HG03565 (cell line): Measurements from ENCODE around the gene PRKN.

ENCODE experiments used
- ATAC-seq: cut with Tn5 transposase; IDR thresholded peaks from one replicate; pipeline ENCODE4 v1.9.1; 2021; ENCODE audit warnings: mild to moderate bottlenecking, moderate library complexity; ENCODE audit not compliant: unreplicated experiment

Gene PRKN

GRCh38 chr6:161379834-161380582, 1347.6 kb downstream of the PRKN start:
- ATAC-seq, result no peak

GRCh38 chr6:161378115-161378514, 1349.5 kb downstream of the PRKN start:
- ATAC-seq, result no peak

- no peak for ATAC-seq
These were observed 1350.5 kb downstream of the PRKN start for GRCh38 chr6:161377116-161377515.

GRCh38 chr6:161376367-161376766, 1351.2 kb downstream of the PRKN start:
- ATAC-seq, result no peak

- no peak for ATAC-seq
These were observed 1352.3 kb downstream of the PRKN start for GRCh38 chr6:161374971-161375873.

- ATAC-seq, result peak; percentile 36
These were observed 1353.6 kb downstream of the PRKN start for GRCh38 chr6:161373905-161374451.

- ATAC-seq, result no peak
These were observed 1355.2 kb downstream of the PRKN start for GRCh38 chr6:161372422-161372793.

- peak; percentile 90 for ATAC-seq
These were observed 1356.7 kb downstream of the PRKN start for GRCh38 chr6:161370880-161371279.

GRCh38 chr6:161369339-161369738, 1358.2 kb downstream of the PRKN start:
- no peak for ATAC-seq

- no peak for ATAC-seq
These were observed 1359.1 kb downstream of the PRKN start for GRCh38 chr6:161368514-161368913.

GRCh38 chr6:161367472-161367871, 1360.1 kb downstream of the PRKN start:
- no peak for ATAC-seq

- no peak for ATAC-seq
These were observed 1361.2 kb downstream of the PRKN start for GRCh38 chr6:161366301-161366923.

GRCh38 chr6:161365633-161366032, 1361.9 kb downstream of the PRKN start:
- ATAC-seq, result no peak

- no peak for ATAC-seq
These were observed 1364.3 kb downstream of the PRKN start for GRCh38 chr6:161363286-161363685.

- ATAC-seq, result no peak
These were observed 1365.3 kb downstream of the PRKN start for GRCh38 chr6:161362266-161362665.

- no peak for ATAC-seq
These were observed 1366.0 kb downstream of the PRKN start for GRCh38 chr6:161361529-161361928.

- ATAC-seq, result no peak
These were observed 1367.0 kb downstream of the PRKN start for GRCh38 chr6:161360520-161360919.

- ATAC-seq, result no peak
These were observed 1368.0 kb downstream of the PRKN start for GRCh38 chr6:161359618-161359945.

GRCh38 chr6:161356167-161356854, 1371.3 kb downstream of the PRKN start:
- ATAC-seq, result no peak

GRCh38 chr6:161355696-161356095, 1371.9 kb downstream of the PRKN start:
- no peak for ATAC-seq

GRCh38 chr6:161354956-161355355, 1372.6 kb downstream of the PRKN start:
- no peak for ATAC-seq
